Mucosa of gallbladder (tissue), 1 donor: Measurements from ENCODE around the gene LTN1. TPM values are rescaled to one million over a fixed set of nuclear protein-coding genes. Genes with fewer than 3 reads are reported as not detected.

Source experiments
- DNase-seq: peaks from one replicate; pipeline ENCODE4 v3.0.0-alpha.2; 2020; ENCODE audit warnings: low spot score
- total RNA-seq: library from RNA; stranded (reverse); gene quantifications from one replicate; pipeline ENCODE4 v1.2.1, GENCODE V29; 2021
- donor health status: DM: no; HTN: no; CAD: no.

The LTN1 gene
- total RNA-seq, 1 donor from 2014 or later, result 22.1 TPM

DNA sequence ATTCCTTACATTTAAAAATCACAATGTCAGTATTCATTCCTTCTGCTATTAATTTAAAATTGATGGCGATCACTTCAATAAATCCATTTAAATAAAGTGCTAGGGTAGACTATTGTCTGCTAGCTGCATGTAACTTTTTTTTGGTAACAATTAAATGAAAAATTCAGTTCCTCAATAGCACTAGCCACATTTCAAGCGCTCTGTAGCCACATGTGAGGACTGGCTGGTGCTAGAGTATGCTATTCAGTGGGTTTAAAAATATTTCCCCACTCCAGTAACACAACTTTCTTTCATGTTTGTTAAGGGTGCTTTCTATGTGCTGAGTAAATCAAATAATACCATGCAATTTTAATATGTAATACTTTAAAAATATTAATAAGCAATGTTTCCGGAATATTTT is 108.2 kb downstream of the LTN1 start:
- DNase-seq, result no peak

DNA sequence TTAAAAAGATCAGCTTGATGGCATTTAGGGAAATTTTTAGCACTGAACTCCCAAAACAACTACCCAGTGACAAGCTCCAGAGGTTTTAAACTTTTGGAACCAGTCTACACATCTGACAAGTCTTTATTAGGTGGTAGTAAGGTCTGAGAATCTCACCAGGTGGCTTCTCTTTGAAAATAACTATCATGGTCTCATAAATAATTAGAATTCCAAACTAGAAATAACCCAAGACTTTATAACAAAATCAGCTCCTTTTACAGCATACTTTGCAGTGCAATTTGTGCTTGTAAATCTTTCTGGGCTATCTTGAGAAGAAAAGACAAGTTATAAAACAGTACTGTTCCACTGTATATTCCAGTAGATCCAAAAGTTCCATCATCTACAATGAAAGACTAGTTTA is 108.7 kb downstream of the LTN1 start:
- DNase-seq, result no peak

DNA sequence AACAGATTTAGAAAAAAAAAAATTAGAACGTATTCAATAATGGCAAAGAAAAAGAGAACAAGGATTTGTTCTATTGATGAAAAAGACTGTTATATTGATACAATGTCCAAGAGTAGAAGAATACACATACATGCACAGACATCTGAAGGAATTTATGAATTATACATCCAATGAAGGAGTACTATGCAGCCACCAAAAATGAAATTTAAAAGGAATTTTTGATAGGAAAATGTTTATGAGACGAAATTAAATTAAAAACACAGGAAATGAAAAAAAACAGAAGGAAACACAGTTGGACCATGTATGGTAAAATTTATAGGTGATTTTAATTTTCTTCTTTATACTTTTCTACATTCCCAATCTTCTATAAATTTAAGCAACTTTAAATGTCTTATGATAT is 110.3 kb downstream of the LTN1 start:
- no peak for DNase-seq

Other genes with a start within 250 kb of the LTN1 start
- 15.6 TPM for gene RWDD2B, start 26.5 kb upstream of the LTN1 start, total RNA-seq
- gene USP16, start 31.8 kb upstream of the LTN1 start, total RNA-seq, result 29.1 TPM
- gene CCT8, start 80.8 kb upstream of the LTN1 start, total RNA-seq, result 99.3 TPM
- gene MAP3K7CL, start 137.8 kb upstream of the LTN1 start, total RNA-seq, result 5.8 TPM